ENCODE data around the gene ARID2. TPM values are rescaled to one million over a fixed set of nuclear protein-coding genes. Genes with fewer than 3 reads are reported as not detected.
A peak's percentile ranks its signal among the peaks of the same experiment; 100 is the strongest.

The ARID2 gene
- total and polyA plus RNA-seq, 2 of the 13 experiments (the other 11 are each of a cell fraction or from before 2014, with no cell fraction given) = 15.9 to 22.2 TPM

DNA sequence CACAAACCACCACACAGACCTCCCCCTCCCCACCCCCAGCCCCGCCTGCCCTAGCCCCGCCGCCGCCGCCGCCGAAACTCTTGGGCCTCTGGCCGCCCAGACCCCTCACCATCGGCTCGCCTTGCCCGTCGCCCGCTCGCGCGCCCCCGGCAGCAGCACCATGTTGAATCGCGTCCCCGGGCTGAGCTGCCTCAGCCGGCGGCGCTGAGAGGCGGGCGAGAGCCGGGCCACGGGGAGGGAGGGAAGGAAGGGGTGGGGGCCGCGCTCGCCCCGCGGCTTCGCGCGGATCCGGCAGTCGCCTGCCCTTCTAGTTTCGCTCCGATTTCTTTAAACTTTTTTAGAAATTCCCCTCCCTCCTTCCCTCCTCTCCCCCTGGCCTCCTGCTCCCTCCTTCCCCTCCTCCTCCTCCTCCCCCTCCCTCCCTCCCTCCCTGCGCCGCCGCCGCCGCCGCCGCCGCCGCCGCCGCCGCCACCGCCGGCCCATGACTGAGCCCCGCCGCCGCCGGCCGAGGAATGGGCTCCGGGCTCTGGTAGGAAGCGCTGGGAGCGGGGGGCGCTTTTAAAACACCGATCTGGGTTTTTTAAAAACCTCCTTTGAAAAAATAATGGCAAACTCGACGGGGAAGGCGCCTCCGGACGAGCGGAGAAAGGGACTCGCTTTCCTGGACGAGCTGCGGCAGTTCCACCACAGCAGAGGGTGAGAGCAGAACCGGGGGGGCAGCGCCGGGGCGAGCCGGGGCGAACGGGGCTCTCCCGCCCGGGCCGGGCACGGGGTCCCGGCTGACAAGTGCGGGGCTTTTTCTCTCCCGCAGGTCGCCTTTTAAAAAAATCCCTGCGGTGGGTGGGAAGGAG, at the start of gene ARID2 (continued):
- TF ChIP-seq, protein P1, sequence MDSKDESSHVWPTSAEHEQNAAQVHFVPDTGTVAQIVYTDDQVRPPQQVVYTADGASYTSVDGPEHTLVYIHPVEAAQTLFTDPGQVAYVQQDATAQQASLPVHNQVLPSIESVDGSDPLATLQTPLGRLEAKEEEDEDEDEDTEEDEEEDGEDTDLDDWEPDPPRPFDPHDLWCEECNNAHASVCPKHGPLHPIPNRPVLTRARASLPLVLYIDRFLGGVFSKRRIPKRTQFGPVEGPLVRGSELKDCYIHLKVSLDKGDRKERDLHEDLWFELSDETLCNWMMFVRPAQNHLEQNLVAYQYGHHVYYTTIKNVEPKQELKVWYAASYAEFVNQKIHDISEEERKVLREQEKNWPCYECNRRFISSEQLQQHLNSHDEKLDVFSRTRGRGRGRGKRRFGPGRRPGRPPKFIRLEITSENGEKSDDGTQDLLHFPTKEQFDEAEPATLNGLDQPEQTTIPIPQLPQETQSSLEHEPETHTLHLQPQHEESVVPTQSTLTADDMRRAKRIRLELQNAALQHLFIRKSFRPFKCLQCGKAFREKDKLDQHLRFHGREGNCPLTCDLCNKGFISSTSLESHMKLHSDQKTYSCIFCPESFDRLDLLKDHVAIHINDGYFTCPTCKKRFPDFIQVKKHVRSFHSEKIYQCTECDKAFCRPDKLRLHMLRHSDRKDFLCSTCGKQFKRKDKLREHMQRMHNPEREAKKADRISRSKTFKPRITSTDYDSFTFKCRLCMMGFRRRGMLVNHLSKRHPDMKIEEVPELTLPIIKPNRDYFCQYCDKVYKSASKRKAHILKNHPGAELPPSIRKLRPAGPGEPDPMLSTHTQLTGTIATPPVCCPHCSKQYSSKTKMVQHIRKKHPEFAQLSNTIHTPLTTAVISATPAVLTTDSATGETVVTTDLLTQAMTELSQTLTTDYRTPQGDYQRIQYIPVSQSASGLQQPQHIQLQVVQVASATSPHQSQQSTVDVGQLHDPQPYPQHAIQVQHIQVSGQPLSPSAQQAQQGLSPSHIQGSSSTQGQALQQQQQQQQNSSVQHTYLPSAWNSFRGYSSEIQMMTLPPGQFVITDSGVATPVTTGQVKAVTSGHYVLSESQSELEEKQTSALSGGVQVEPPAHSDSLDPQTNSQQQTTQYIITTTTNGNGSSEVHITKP (CRISPR knock-in tag; IDR thresholded peaks at IDR 0.05; ENCODE audit: low read depth) = 0 out of 2 replicates have a peak, but pooled peaks have one; percentile 20
- TF ChIP-seq ZNF12 (CRISPR knock-in tag; IDR thresholded peaks at IDR 0.05) (no peak), TOPORS (CRISPR knock-in tag; IDR thresholded peaks at IDR 0.05) (no peak), ERF (CRISPR knock-in tag; IDR thresholded peaks at IDR 0.05) (0 out of 2 replicates have a peak, but pooled peaks have one; percentile 30), SNAI1 (CRISPR knock-in tag; IDR thresholded peaks at IDR 0.05; ENCODE audit: borderline replicate concordance) (no peak), ZNF3 (CRISPR knock-in tag; IDR thresholded peaks at IDR 0.05) (no peak), STAG1 (CRISPR knock-in tag; IDR thresholded peaks at IDR 0.05) (no peak), YEATS2 (CRISPR knock-in tag; IDR thresholded peaks at IDR 0.05; ENCODE audit: borderline replicate concordance) (no peak), SRSF4 (IDR thresholded peaks at IDR 0.05; ENCODE audit: low read depth, low read length, poor library complexity, severe bottlenecking) (no peak), PHF8 (CRISPR knock-in tag; IDR thresholded peaks at IDR 0.05) (peak; percentile 44), ZKSCAN8 (CRISPR knock-in tag; IDR thresholded peaks at IDR 0.05; ENCODE audit: borderline replicate concordance) (no peak), MXI1 (IDR thresholded peaks at IDR 0.05; ENCODE audit: borderline replicate concordance, low read depth, low read length) (no peak)
- TF ChIP-seq, protein P2, sequence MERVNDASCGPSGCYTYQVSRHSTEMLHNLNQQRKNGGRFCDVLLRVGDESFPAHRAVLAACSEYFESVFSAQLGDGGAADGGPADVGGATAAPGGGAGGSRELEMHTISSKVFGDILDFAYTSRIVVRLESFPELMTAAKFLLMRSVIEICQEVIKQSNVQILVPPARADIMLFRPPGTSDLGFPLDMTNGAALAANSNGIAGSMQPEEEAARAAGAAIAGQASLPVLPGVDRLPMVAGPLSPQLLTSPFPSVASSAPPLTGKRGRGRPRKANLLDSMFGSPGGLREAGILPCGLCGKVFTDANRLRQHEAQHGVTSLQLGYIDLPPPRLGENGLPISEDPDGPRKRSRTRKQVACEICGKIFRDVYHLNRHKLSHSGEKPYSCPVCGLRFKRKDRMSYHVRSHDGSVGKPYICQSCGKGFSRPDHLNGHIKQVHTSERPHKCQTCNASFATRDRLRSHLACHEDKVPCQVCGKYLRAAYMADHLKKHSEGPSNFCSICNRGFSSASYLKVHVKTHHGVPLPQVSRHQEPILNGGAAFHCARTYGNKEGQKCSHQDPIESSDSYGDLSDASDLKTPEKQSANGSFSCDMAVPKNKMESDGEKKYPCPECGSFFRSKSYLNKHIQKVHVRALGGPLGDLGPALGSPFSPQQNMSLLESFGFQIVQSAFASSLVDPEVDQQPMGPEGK (CRISPR knock-in tag; IDR thresholded peaks at IDR 0.05) = peak; percentile 45

All from HepG2 (cell line).